ENCODE results near the gene CCNC. TPM values are rescaled to one million over a fixed set of nuclear protein-coding genes. Genes with fewer than 3 reads are reported as not detected.

CCNC gene
- total RNA-seq (10 to 100 TPM; 40.5 to 42.6 TPM), total RNA-seq (44.0 to 204 (median 79.9) reads per million in 172 experiments)
- 49.8 TPM for polyA plus RNA-seq (2013, experiment 1 of 2)
- 43.1 TPM for polyA plus RNA-seq (2013, experiment 2 of 2)

GRCh38 chr6:99568103-99568933 is at the start of gene CCNC:
TSS of gene CCNC (minus strand) at chr6:99568660. CDS start at chr6:99568527, 133 bp downstream.
- Mint-ChIP-seq H3K4me1 (ENCODE audit: low read depth) (peaks cover 47% of the 10 kb centered on the region), H3K27me3 (no peaks in the 10 kb centered on the region), H3K27ac (peak within 1 kb of the TSS; percentile 91), H3K4me3 (peak within 1 kb of the TSS; percentile 97), H3K36me3 (ENCODE audit: low read depth) (peaks cover 15% of the 10 kb centered on the region), H3K9me3 (no peaks in the 10 kb centered on the region)
- TF ChIP-seq, protein P1, sequence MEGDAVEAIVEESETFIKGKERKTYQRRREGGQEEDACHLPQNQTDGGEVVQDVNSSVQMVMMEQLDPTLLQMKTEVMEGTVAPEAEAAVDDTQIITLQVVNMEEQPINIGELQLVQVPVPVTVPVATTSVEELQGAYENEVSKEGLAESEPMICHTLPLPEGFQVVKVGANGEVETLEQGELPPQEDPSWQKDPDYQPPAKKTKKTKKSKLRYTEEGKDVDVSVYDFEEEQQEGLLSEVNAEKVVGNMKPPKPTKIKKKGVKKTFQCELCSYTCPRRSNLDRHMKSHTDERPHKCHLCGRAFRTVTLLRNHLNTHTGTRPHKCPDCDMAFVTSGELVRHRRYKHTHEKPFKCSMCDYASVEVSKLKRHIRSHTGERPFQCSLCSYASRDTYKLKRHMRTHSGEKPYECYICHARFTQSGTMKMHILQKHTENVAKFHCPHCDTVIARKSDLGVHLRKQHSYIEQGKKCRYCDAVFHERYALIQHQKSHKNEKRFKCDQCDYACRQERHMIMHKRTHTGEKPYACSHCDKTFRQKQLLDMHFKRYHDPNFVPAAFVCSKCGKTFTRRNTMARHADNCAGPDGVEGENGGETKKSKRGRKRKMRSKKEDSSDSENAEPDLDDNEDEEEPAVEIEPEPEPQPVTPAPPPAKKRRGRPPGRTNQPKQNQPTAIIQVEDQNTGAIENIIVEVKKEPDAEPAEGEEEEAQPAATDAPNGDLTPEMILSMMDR (IDR thresholded peaks at IDR 0.05) = no peak
- no peaks in the 10 kb centered on the region for H3K9me3 ChIP-seq (ENCODE audit: control insufficient read depth in 1 of 2, insufficient read depth in 1 of 2, low read length in 2 of 2)
- CTCF ChIA-PET = interaction anchor here (0.7 to 2.3 kb wide), 5 partner anchors 24 to 142 kb away, joined by 3 to 9 read pairs (median 4); no protein-coding TSS in a partner anchor
- POLR2A ChIA-PET = interaction anchor here (0.6 to 2.6 kb wide), 21 partner anchors 9 to 621 kb away, joined by 3 to 37 read pairs (median 4); partner anchors contain the start of genes COQ3, PNISR and USP45
- intact Hi-C loops (cut with DNase I, micrococcal nuclease) = loop anchor here (1.0 to 5.0 kb wide), 5 partner anchors 54 to 146 kb away; partner anchors contain the start of genes PNISR (in 1 of the 2) and USP45 (in 1 of the 2)
- H3K27ac ChIP-seq (ENCODE audit: low read depth in 1 of 2, low read length in 2 of 2) = peak within 1 kb of the TSS in 1 of 2 donors; percentile 57
- H3K36me3 ChIP-seq (ENCODE audit: insufficient read depth, low read length) = no peaks in the 10 kb centered on the region
- H3K4me1 ChIP-seq (ENCODE audit: insufficient read depth, low read length) = peaks cover 9% of the 10 kb centered on the region
- H3K4me3 ChIP-seq (ENCODE audit: low read length) = peak within 1 kb of the TSS; percentile 88
- H3K27me3 ChIP-seq (ENCODE audit: control insufficient read depth in 1 of 2, insufficient read depth in 2 of 2, low read length in 2 of 2) = no peaks in the 10 kb centered on the region
- ATAC-seq (ENCODE audit: poor library complexity) = peak; percentile 90
- peak; percentile 78 to 94 (median 88) for DNase-seq

DNA sequence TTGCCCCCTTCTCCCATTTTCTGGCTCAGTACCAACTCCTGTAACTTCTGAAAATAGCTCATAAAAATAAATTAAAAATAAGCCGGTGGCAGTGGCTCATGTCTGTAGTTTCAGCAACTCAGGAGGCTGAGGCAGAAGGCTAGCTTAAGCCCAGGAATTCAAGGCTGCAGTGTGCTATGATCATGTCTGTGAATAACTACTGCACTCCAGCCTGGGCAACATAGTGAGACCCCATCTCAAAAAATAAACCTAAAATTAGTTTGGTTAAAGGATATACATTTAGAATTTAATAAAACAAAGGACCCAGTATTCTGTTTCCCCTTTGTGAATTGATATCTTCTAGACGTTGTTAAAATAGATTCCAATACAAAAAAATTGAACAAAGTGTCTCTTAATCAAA is 48.7 kb upstream of the CCNC start:
- Histone ChIP-seq H3K27ac (ENCODE audit: low read depth in 1 of 2, low read length in 2 of 2) (no peak overlapping the region), H3K36me3 (ENCODE audit: insufficient read depth, low read length) (no peaks in the 10 kb centered on the region), H3K9me3 (ENCODE audit: control insufficient read depth in 1 of 2, insufficient read depth in 1 of 2, low read length in 2 of 2) (peaks cover 0 to 32% of the 10 kb centered on the region in 2 experiments), H3K27me3 (ENCODE audit: control insufficient read depth in 1 of 2, insufficient read depth in 2 of 2, low read length in 2 of 2) (peaks cover 67 to 92% of the 10 kb centered on the region in 2 experiments), H3K4me1 (ENCODE audit: insufficient read depth, low read length) (peaks cover 31% of the 10 kb centered on the region), H3K4me3 (ENCODE audit: low read length) (no peak overlapping the region)
- peaks cover 15% of the 10 kb centered on the region for H3K4me1 Mint-ChIP-seq (ENCODE audit: low read depth)
- intact Hi-C loops (cut with DNase I, micrococcal nuclease) = loop anchor here (10.0 kb wide), 2 partner anchors 772 to 848 kb away; partner anchors contain the start of gene SIM1 (in 1 of the 2)
- no peak overlapping the region for H3K27ac Mint-ChIP-seq
- no peak overlapping the region for H3K4me3 Mint-ChIP-seq
- TF ChIP-seq, protein P1 (IDR thresholded peaks at IDR 0.05) = no peak
- ATAC-seq (ENCODE audit: poor library complexity) = no peak
- CTCF ChIA-PET = interaction anchor here (1.8 kb wide), 1 partner anchor 29 kb away, joined by 9 read pairs; no protein-coding TSS in a partner anchor
- H3K36me3 Mint-ChIP-seq (ENCODE audit: low read depth) = no peaks in the 10 kb centered on the region
- DNase-seq = no peak
- peaks cover 88% of the 10 kb centered on the region for H3K27me3 Mint-ChIP-seq
- peaks cover 5% of the 10 kb centered on the region for H3K9me3 Mint-ChIP-seq
- POLR2A ChIA-PET = interaction anchor here (1.0 to 1.2 kb wide), 3 partner anchors 8 to 49 kb away, joined by 3 to 5 read pairs (median 4); partner anchors contain the start of gene CCNC

- DNase-seq = peak in 3 of 14 experiments; percentile 23 to 52 (median 47)
- Histone ChIP-seq H3K9me3 (ENCODE audit: control insufficient read depth in 1 of 2, insufficient read depth in 1 of 2, low read length in 2 of 2) (peaks cover 7 to 29% of the 10 kb centered on the region in 2 experiments), H3K36me3 (ENCODE audit: insufficient read depth, low read length) (no peaks in the 10 kb centered on the region), H3K27ac (ENCODE audit: low read depth in 1 of 2, low read length in 2 of 2) (no peak overlapping the region), H3K27me3 (ENCODE audit: control insufficient read depth in 1 of 2, insufficient read depth in 2 of 2, low read length in 2 of 2) (peaks cover 69 to 99% of the 10 kb centered on the region in 2 experiments), H3K4me3 (ENCODE audit: low read length) (peak overlapping the region; percentile 43), H3K4me1 (ENCODE audit: insufficient read depth, low read length) (peaks cover 35% of the 10 kb centered on the region)
- Mint-ChIP-seq H3K9me3 (peaks cover 2% of the 10 kb centered on the region), H3K4me1 (ENCODE audit: low read depth) (peaks cover 29% of the 10 kb centered on the region), H3K27me3 (peaks cover 87% of the 10 kb centered on the region), H3K4me3 (peak overlapping the region; percentile 86), H3K36me3 (ENCODE audit: low read depth) (no peaks in the 10 kb centered on the region), H3K27ac (no peak overlapping the region)
- ATAC-seq (ENCODE audit: poor library complexity) = no peak
- TF ChIP-seq, protein P1 (IDR thresholded peaks at IDR 0.05) = no peak
- ChIA-PET POLR2A (interaction anchor here (1.7 to 1.9 kb wide), 2 partner anchors 46 to 93 kb away, joined by 4 to 5 read pairs; partner anchors contain the start of gene CCNC), CTCF (no interaction called here)
- intact Hi-C loops (cut with DNase I, micrococcal nuclease) = loop anchor here (10.0 kb wide), 2 partner anchors 770 to 850 kb away; partner anchors contain the start of gene SIM1 (in 1 of the 2)
These were observed 46.1 kb upstream of the CCNC start for GRCh38 chr6:99614430-99615186.

All from CD4-positive, alpha-beta T cell (primary cell).